Upper lobe of left lung (tissue), 6 donors: ENCODE data around the gene TLN1. TPM values are rescaled to one million over a fixed set of nuclear protein-coding genes. Genes with fewer than 3 reads are reported as not detected.

Experiments
- ATAC-seq, 2 donors: fragments of 200-7000 bp; cut with Tn5 transposase; one replicate each; pipeline ENCODE4 v1.9.1; 2022; ENCODE audit warnings: mild to moderate bottlenecking in 2 of 2, moderate library complexity in 2 of 2; ENCODE audit not compliant: low FRiP score in 2 of 2
- DNase-seq, 2 donors: peaks; one replicate each; pipeline ENCODE4 v3.0.0-alpha.2; 2019 to 2020
- H3K27ac ChIP-seq, 4 donors: fragments of 200-600 bp; sonication (generic); one replicate each; pipeline ENCODE4 v1.5.1; 2016 to 2019
- H3K27me3 ChIP-seq, 4 donors: fragments of 200-600 bp; sonication (generic); one replicate each; pipeline ENCODE4 v1.5.1; 2017 to 2019
- H3K36me3 ChIP-seq, 4 donors: fragments of 200-600 bp; sonication (generic); one replicate each; pipeline ENCODE4 v1.5.1; 2016 to 2019
- H3K4me1 ChIP-seq, 4 donors: fragments of 200-600 bp; sonication (generic); one replicate each; pipeline ENCODE4 v1.5.1; 2018 to 2019
- H3K4me3 ChIP-seq, 4 donors: fragments of 200-600 bp; sonication (generic); one replicate each; pipeline ENCODE4 v1.5.1; 2017 to 2019; ENCODE audit warnings: mild to moderate bottlenecking in 2 of 4, moderate library complexity in 1 of 4
- H3K9me3 ChIP-seq, 4 donors: fragments of 200-600 bp; sonication (generic); one replicate each; pipeline ENCODE4 v1.5.1; 2018 to 2019
- CTCF ChIP-seq, 6 experiments: fragments of 450-650 bp in 4 of 6; fragments of 200-600 bp in 2 of 6; sonication (generic) in 2 of 6; IDR thresholded peaks; one replicate each; pipeline ENCODE4 v1.5.1; 2016 to 2019; ENCODE audit warnings: antibody characterized with exemption in 6 of 6
- EP300 ChIP-seq, 4 donors: sonication (generic); formaldehyde crosslinking; IDR thresholded peaks; one replicate each; pipeline ENCODE4 v1.5.1; 2017; ENCODE audit warnings: antibody characterized with exemption in 4 of 4, control low read depth in 2 of 4
- POLR2A ChIP-seq, 4 donors: fragments of 450-650 bp; IDR thresholded peaks; one replicate each; pipeline ENCODE4 v1.5.1; 2016 to 2017; ENCODE audit warnings: antibody characterized with exemption in 4 of 4, mild to moderate bottlenecking in 2 of 4
- POLR2AphosphoS5 ChIP-seq, 2 donors: sonication (generic); formaldehyde crosslinking; IDR thresholded peaks; one replicate each; pipeline ENCODE4 v1.5.1; 2017; ENCODE audit warnings: antibody characterized with exemption in 2 of 2
- WGBS, 2 donors: methylation state at CpG; one replicate each; pipeline ENCODE4 v1.1.5; 2017 to 2018; 5-methylcytosine and 5-hydroxymethylcytosine counted together
- total RNA-seq, 6 donors: library from RNA; depleted of rRNA in 4 of 6; stranded (reverse); fragments of >200 nt in 4 of 6; gene quantifications; one replicate each; pipeline versions ENCODE4 v1.1.0 to v1.2.1, GENCODE V29; 2016 to 2021
- donor health status: DM: no; HTN: no; CAD: no; lungs with moderate emphysema.
- donor health status: DM: no; HTN: yes; CAD: no; lungs with severe emphysema.

TLN1 gene
- total RNA-seq, 6 donors from 2014 or later: 237 to 557 (median 325) TPM

- ATAC-seq (no peak), DNase-seq (no peak)
- peaks cover 25 to 62% (median 37%) of the 10 kb centered on the region in 4 donors for H3K4me1 ChIP-seq
- H3K9me3 ChIP-seq: no peaks in the 10 kb centered on the region
- no peak for TF ChIP-seq EP300 (IDR thresholded peaks at IDR 0.05)
- TF ChIP-seq POLR2A (IDR thresholded peaks at IDR 0.05): no peak
- H3K27me3 ChIP-seq: no peaks in the 10 kb centered on the region
- H3K4me3 ChIP-seq: no peak overlapping the region
- H3K36me3 ChIP-seq: peaks cover 0 to 26% (median 12%) of the 10 kb centered on the region in 4 donors
- H3K27ac ChIP-seq: peak overlapping the region; percentile 0 to 97 (median 40)
- 62 to 66% methylated on average over 3 of the region's 3 CpGs for WGBS, 2 donors
These were observed 70.1 kb downstream of the TLN1 start for GRCh38 chr9:35661756-35662350.

- Histone ChIP-seq H3K9me3 (no peaks in the 10 kb centered on the region), H3K27ac (peak overlapping the region; percentile 8 to 97 (median 54)), H3K36me3 (peaks cover 0 to 26% (median 12%) of the 10 kb centered on the region in 4 donors), H3K27me3 (no peaks in the 10 kb centered on the region), H3K4me3 (no peak overlapping the region), H3K4me1 (peaks cover 25 to 64% (median 38%) of the 10 kb centered on the region in 4 donors)
- WGBS, 2 donors: 47 to 63% methylated on average over 7 to 9 of the region's 9 CpGs
- no peak for ATAC-seq
- peak in 1 of 2 donors; percentile 35 for DNase-seq
- TF ChIP-seq CTCF (IDR thresholded peaks at IDR 0.05): peak in 2 of 6 experiments; percentile 22 to 40
- TF ChIP-seq EP300 (IDR thresholded peaks at IDR 0.05): no peak
- no peak for TF ChIP-seq POLR2AphosphoS5 (IDR thresholded peaks at IDR 0.05)
- TF ChIP-seq POLR2A (IDR thresholded peaks at IDR 0.05): no peak
These were observed 71.0 kb downstream of the TLN1 start for GRCh38 chr9:35660966-35661415.

- H3K9me3 ChIP-seq: no peaks in the 10 kb centered on the region
- H3K4me1 ChIP-seq: peaks cover 16 to 48% (median 30%) of the 10 kb centered on the region in 4 donors
- DNase-seq (no peak), ATAC-seq (no peak)
- H3K36me3 ChIP-seq: peaks cover 0 to 26% (median 12%) of the 10 kb centered on the region in 4 donors
- no peaks in the 10 kb centered on the region for H3K27me3 ChIP-seq
- WGBS, 2 donors: 54 to 72% methylated on average over 3 of the region's 3 CpGs
- H3K27ac ChIP-seq: peak overlapping the region; percentile 97 to 99 (median 98)
- TF ChIP-seq EP300 (IDR thresholded peaks at IDR 0.05) (no peak), CTCF (IDR thresholded peaks at IDR 0.05) (no peak), POLR2AphosphoS5 (IDR thresholded peaks at IDR 0.05) (peak in 1 of 2 donors; percentile 15), POLR2A (IDR thresholded peaks at IDR 0.05) (no peak)
- peak overlapping the region in 3 of 4 donors; percentile 68 to 90 (median 86) for H3K4me3 ChIP-seq
These were observed 72.7 kb downstream of the TLN1 start for GRCh38 chr9:35659340-35659739.

- Histone ChIP-seq H3K9me3 (no peaks in the 10 kb centered on the region), H3K36me3 (peaks cover 0 to 26% (median 12%) of the 10 kb centered on the region in 4 donors), H3K27ac (peak overlapping the region; percentile 97 to 99 (median 98)), H3K4me3 (peak overlapping the region; percentile 68 to 97 (median 88)), H3K4me1 (peaks cover 16 to 47% (median 29%) of the 10 kb centered on the region in 4 donors), H3K27me3 (no peaks in the 10 kb centered on the region)
- ATAC-seq: peak in 1 of 2 donors; percentile 1
- 0 to 4% methylated on average over 2 of the region's 2 CpGs for WGBS, 2 donors
- no peak for DNase-seq
- TF ChIP-seq POLR2A (IDR thresholded peaks at IDR 0.05): no peak
- TF ChIP-seq EP300 (IDR thresholded peaks at IDR 0.05): no peak
- TF ChIP-seq POLR2AphosphoS5 (IDR thresholded peaks at IDR 0.05): no peak
- TF ChIP-seq CTCF (IDR thresholded peaks at IDR 0.05): no peak
These were observed 73.1 kb downstream of the TLN1 start for GRCh38 chr9:35658968-35659220.

- no peaks in the 10 kb centered on the region for H3K27me3 ChIP-seq
- H3K36me3 ChIP-seq: peaks cover 0 to 26% (median 12%) of the 10 kb centered on the region in 4 donors
- peak within 1 kb of the TSS; percentile 97 to 99 (median 98) for H3K27ac ChIP-seq
- TF ChIP-seq POLR2A (IDR thresholded peaks at IDR 0.05) (peak in 3 of 4 donors; percentile 88 to 97 (median 94)), EP300 (IDR thresholded peaks at IDR 0.05) (peak in 1 of 4 donors; percentile 1), CTCF (IDR thresholded peaks at IDR 0.05) (peak; percentile 46 to 86 (median 73)), POLR2AphosphoS5 (IDR thresholded peaks at IDR 0.05) (peak; percentile 84 to 88)
- WGBS, 2 donors: 0 to 1% methylated on average over 19 to 61 of the region's 67 CpGs
- DNase-seq (peak; percentile 84 to 97), ATAC-seq (peak; percentile 95)
- H3K9me3 ChIP-seq: no peaks in the 10 kb centered on the region
- H3K4me3 ChIP-seq: peak within 1 kb of the TSS; percentile 68 to 97 (median 88)
- peaks cover 16 to 48% (median 29%) of the 10 kb centered on the region in 4 donors for H3K4me1 ChIP-seq
These were observed 73.6 kb downstream of the TLN1 start, which contains the start of gene CCDC107 for GRCh38 chr9:35658137-35658967. Gene CCDC107 (plus strand): TSS chr9:35658292. CDS start chr9:35658380, 88 bp downstream.
